Esophagus muscularis mucosa (tissue), 4 donors: ENCODE measurements around the gene TMOD3. TPM values are rescaled to one million over a fixed set of nuclear protein-coding genes. Genes with fewer than 3 reads are reported as not detected.

ENCODE experiments used
- DNase-seq: peaks from one replicate; pipeline ENCODE4 v3.0.0-alpha.2; 2017; ENCODE audit errors: extremely low spot score
- H3K27ac ChIP-seq, 4 donors: fragments of 200-600 bp; sonication (generic); replicated peaks in 1 of 4; 1 replicate in 3 of 4; 2 replicates in 1 of 4; pipeline ENCODE4 v1.5.1; 2016 to 2019; ENCODE audit warnings: mild to moderate bottlenecking in 1 of 4
- H3K27me3 ChIP-seq, 4 donors: fragments of 200-600 bp; sonication (generic); one replicate each; pipeline versions ENCODE4 v1.5.1 to v1.6.0; 2016 to 2019
- H3K36me3 ChIP-seq, 4 donors: fragments of 200-600 bp; sonication (generic); one replicate each; pipeline ENCODE4 v1.5.1; 2016 to 2019
- H3K4me1 ChIP-seq, 4 donors: fragments of 200-600 bp; sonication (generic); one replicate each; pipeline ENCODE4 v1.5.1; 2016 to 2019
- H3K4me3 ChIP-seq, 4 donors: fragments of 200-600 bp; sonication (generic); 1 replicate in 2 of 4; 2 replicates in 2 of 4; pipeline ENCODE4 v1.5.1; 2016 to 2019; ENCODE audit warnings: mild to moderate bottlenecking in 4 of 4, moderate library complexity in 1 of 4
- H3K9me3 ChIP-seq, 4 donors: fragments of 200-600 bp; sonication (generic); 1 replicate in 3 of 4; 2 replicates in 1 of 4; pipeline ENCODE4 v1.5.1; 2016 to 2019
- CTCF ChIP-seq, 3 experiments: fragments of 200-600 bp in 2 of 3; fragments of 450-650 bp in 1 of 3; sonication (generic) in 2 of 3; IDR thresholded peaks; one replicate each; pipeline ENCODE4 v1.5.1; 2017 to 2019; ENCODE audit warnings: antibody characterized with exemption in 3 of 3, mild to moderate bottlenecking in 2 of 3, moderate library complexity in 1 of 3
- EP300 ChIP-seq: sonication (generic); formaldehyde crosslinking; IDR thresholded peaks from one replicate; pipeline ENCODE4 v1.6.1; 2017; ENCODE audit warnings: antibody characterized with exemption
- POLR2A ChIP-seq: fragments of 450-650 bp; IDR thresholded peaks from one replicate; pipeline ENCODE4 v1.6.1; 2017; ENCODE audit warnings: antibody characterized with exemption, moderate library complexity, mild to moderate bottlenecking, low read depth
- POLR2AphosphoS5 ChIP-seq, 2 donors: sonication (generic); formaldehyde crosslinking; IDR thresholded peaks; one replicate each; pipeline ENCODE4 v1.6.1; 2017; ENCODE audit warnings: antibody characterized with exemption in 2 of 2
- WGBS: methylation state at CpG from one replicate; pipeline ENCODE4 v1.1.5; 2018; 5-methylcytosine and 5-hydroxymethylcytosine counted together
- intact Hi-C: fragments of 100-400 bp; cut with DNase I; formaldehyde crosslinking; loops from one replicate; pipeline ENCODE4 v1.15.1; 2023
- small RNA-seq, 3 donors: library from RNA; depleted of rRNA; stranded (forward); fragments of <200 nt; gene quantifications; one replicate each; pipeline ENCODE3, GENCODE V24; 2016
- total RNA-seq, 4 donors: library from RNA; depleted of rRNA; stranded (reverse); fragments of >200 nt; gene quantifications; one replicate each; pipeline versions ENCODE4 v1.1.0 to v1.2.1, GENCODE V29; 2016

TMOD3 gene
- total RNA-seq, 4 donors from 2014 or later: 16.2 to 27.9 (median 24.7) TPM

DNA sequence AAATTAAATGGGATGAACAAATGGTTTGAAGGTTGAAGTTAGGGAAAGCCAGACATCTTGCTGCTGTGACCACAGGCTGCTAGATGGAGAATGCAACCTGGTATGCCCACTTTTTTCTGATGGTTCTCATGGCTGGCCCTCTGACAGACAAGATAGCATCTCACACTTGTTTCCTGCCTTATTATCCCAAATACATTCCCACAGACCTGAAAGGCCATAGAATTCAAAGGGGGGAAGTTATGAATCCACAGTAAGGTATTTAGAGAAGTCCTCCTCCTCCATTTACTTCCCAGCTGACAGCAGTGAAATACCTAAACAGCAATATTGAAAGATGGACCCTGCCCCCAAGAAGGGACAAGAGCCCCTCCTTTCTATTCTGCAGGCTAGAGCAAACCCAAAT is 109.8 kb downstream of the TMOD3 start:
- no peak overlapping the region for H3K27ac ChIP-seq
- no peaks in the 10 kb centered on the region for H3K27me3 ChIP-seq
- H3K4me3 ChIP-seq: no peak overlapping the region
- peaks cover 0 to 8% (median 3%) of the 10 kb centered on the region in 4 donors for H3K4me1 ChIP-seq
- no peak for DNase-seq
- intact Hi-C loops: no loop called here
- TF ChIP-seq EP300 (no peak), CTCF (IDR thresholded peaks at IDR 0.05) (no peak), POLR2A (no peak), POLR2AphosphoS5 (IDR thresholded peaks at IDR 0.05) (no peak)
- H3K36me3 ChIP-seq: peaks cover 0 to 54% (median 34%) of the 10 kb centered on the region in 4 donors
- no peaks in the 10 kb centered on the region for H3K9me3 ChIP-seq

- Histone ChIP-seq H3K27ac (no peak overlapping the region), H3K27me3 (no peaks in the 10 kb centered on the region), H3K4me1 (no peaks in the 10 kb centered on the region), H3K4me3 (no peak overlapping the region), H3K36me3 (peaks cover 47 to 92% (median 79%) of the 10 kb centered on the region in 4 donors), H3K9me3 (no peaks in the 10 kb centered on the region)
- 100% methylated on average over 1 of the region's 2 CpGs for WGBS
- no peak for TF ChIP-seq POLR2AphosphoS5 (IDR thresholded peaks at IDR 0.05)
- no peak for TF ChIP-seq EP300
- no peak for TF ChIP-seq POLR2A
- TF ChIP-seq CTCF (IDR thresholded peaks at IDR 0.05): no peak
- intact Hi-C loops: no loop called here
- no peak for DNase-seq
Measured at GRCh38 chr15:51947124-51947523, 117.7 kb downstream of the TMOD3 start.

DNA sequence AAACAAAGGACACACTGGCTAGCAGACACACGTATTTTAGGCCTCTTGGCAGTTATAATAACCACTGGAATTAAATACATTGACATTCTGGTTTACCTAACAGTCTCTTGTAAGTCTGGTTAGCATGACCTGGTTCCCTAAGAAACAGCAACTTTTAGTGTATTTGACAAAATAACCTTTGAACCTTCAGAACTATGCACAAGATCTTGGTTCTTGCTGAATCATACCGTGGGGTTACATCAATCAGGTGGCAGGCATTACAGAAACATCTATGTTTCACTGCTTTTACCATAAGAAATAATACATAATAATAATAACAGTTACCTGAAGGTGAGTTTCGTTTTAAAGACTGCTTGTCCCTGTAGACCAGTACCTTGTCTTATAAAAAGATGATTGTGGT is 123.4 kb downstream of the TMOD3 start:
- peaks cover 31 to 99% (median 89%) of the 10 kb centered on the region in 4 donors for H3K36me3 ChIP-seq
- WGBS: 94% methylated on average over 3 of the region's 3 CpGs
- no peak for DNase-seq

DNA sequence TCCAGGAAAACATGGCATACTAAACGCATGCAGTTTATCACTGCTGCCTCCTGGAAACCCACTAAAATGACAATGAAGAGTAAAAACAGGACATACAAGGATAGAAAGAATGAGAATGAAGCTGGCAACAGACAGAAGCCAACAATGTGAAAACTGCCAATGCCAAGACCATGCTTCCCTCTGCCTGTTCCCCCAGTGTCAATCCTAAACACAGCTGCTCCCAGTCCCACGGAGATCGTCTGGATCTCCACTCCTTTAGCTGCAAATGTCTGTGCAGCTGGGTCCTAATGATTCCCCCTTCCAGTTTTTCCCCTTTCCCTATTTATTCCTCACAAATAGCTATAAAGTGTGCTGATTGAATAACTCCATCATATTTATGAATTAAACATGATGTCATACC is 126.1 kb downstream of the TMOD3 start:
- H3K27me3 ChIP-seq: no peaks in the 10 kb centered on the region
- H3K36me3 ChIP-seq: peaks cover 17 to 97% (median 89%) of the 10 kb centered on the region in 4 donors
- H3K4me1 ChIP-seq: no peaks in the 10 kb centered on the region
- no peaks in the 10 kb centered on the region for H3K9me3 ChIP-seq
- TF ChIP-seq POLR2AphosphoS5 (IDR thresholded peaks at IDR 0.05): no peak
- no peak for TF ChIP-seq EP300
- TF ChIP-seq POLR2A: no peak
- TF ChIP-seq CTCF (IDR thresholded peaks at IDR 0.05): no peak
- no peak overlapping the region for H3K27ac ChIP-seq
- intact Hi-C loops: no loop called here
- WGBS: 94% methylated on average over 3 of the region's 3 CpGs
- no peak overlapping the region for H3K4me3 ChIP-seq
- no peak for DNase-seq

More for the DNA sequence above, 123.4 kb downstream of the TMOD3 start:
- TF ChIP-seq POLR2A (no peak), EP300 (no peak), POLR2AphosphoS5 (IDR thresholded peaks at IDR 0.05) (no peak), CTCF (IDR thresholded peaks at IDR 0.05) (no peak)
- H3K9me3 ChIP-seq: no peaks in the 10 kb centered on the region
- intact Hi-C loops: no loop called here
- H3K4me1 ChIP-seq: no peaks in the 10 kb centered on the region
- H3K27me3 ChIP-seq: no peaks in the 10 kb centered on the region
- no peak overlapping the region for H3K27ac ChIP-seq
- H3K4me3 ChIP-seq: no peak overlapping the region

Small RNAs within 50 kb of the gene (small RNA-seq; reads per million reads assigned to genes)
- 0 reads per million in 3 donors for gene AC090971.5
- 0 reads per million in 3 donors for gene RF00017
- 0 reads per million in 3 donors for gene RF00019
- gene RNU6-90P: 0 reads per million in 3 donors

Other genes starting within 250 kb of the TMOD3 start
- gene DMXL2, start 206.9 kb upstream of the TMOD3 start, total RNA-seq: 10 to 100 TPM; 18.8 to 26.6 (median 19.3) TPM
- gene SCG3, start 148.2 kb upstream of the TMOD3 start, total RNA-seq: 1 to 10 TPM in 1 of 4 donors, under 1 TPM in 3; 0.23 to 1.2 (median 0.43) TPM
- gene LYSMD2, start 92.0 kb upstream of the TMOD3 start, total RNA-seq: 10 to 100 TPM in 3 of 4 donors, 1 to 10 TPM in 1; 10.0 to 14.1 (median 12.9) TPM
- gene TMOD2, start 78.1 kb upstream of the TMOD3 start, total RNA-seq: 10 to 100 TPM; 14.6 to 24.9 (median 19.5) TPM
- 10 to 100 TPM in 2 of 4 donors, 1 to 10 TPM in 2; 7.9 to 14.1 (median 10.5) TPM for gene LEO1, start 142.1 kb downstream of the TMOD3 start, total RNA-seq
- 10 to 100 TPM; 13.3 to 19.4 (median 14.2) TPM for gene MAPK6, start 189.6 kb downstream of the TMOD3 start, total RNA-seq